Heart left ventricle (tissue), 13 donors: ENCODE measurements around the gene MNX1.

Source experiments
- CTCF ChIP-seq, 12 donors: fragments of 200-600 bp; sonication (generic) in 4 of 12; IDR thresholded peaks; one replicate each; pipeline versions ENCODE4 v1.5.0 to v1.8.0; 2018 to 2022; ENCODE audit warnings: antibody characterized with exemption in 12 of 12, mild to moderate bottlenecking in 5 of 12
- POLR2A ChIP-seq, 2 donors: fragments of 450-650 bp; IDR thresholded peaks; one replicate each; pipeline ENCODE4 v1.6.1; 2017; ENCODE audit warnings: antibody characterized with exemption in 2 of 2, mild to moderate bottlenecking in 2 of 2, moderate library complexity in 2 of 2
- donor health status: ischemic (EF 13 %, LVEDD 7.1; RV severe dilation, severe dysfunction).
- donor health status: DM: no; HTN: yes; CAD: no.
- donor health status: DM: no; HTN: no; CAD: no.
- donor health status: ischemic (EF 25% LVEDD 6.9; RV normal size, moderate dysfunction).
- donor health status: ischemic (EF 25% LVEDD 5.7; RV mildly dilated, moderate dysfunction).
- donor health status: ischemic (EF 35%, LVEDD 5.7; RV mildly dilated, moderate dysfunction).
- donor health status: nonischemic (EF 11% LVEDD 7.7; RV severe dilation, severe dysfunction).
- donor health status: DM: yes; HTN: yes; CAD: no.
- donor health status: PGD.
- donor health status: ischemic (EF 29% LVEDD 5.4; RV normal size, mild dysfunction).
- donor health status: nonischemic (EF 23%, LVEDD 6.1; RV moderate dilation, normal function).

- TF ChIP-seq CTCF (IDR thresholded peaks at IDR 0.05) (no peak), POLR2A (IDR thresholded peaks at IDR 0.05) (no peak)
These were observed 11.2 kb downstream of the MNX1 start for GRCh38 chr7:156998988-156999957.
